Neural crest cell (in vitro differentiated cells): ENCODE measurements around the gene OR51B2. TPM values are rescaled to one million over a fixed set of nuclear protein-coding genes. Genes with fewer than 3 reads are reported as not detected.

Source experiments
- DNase-seq: peaks from one replicate; pipeline ENCODE4 v3.0.0; 2021; ENCODE audit warnings: low read depth, mixed read lengths, low spot score
- H3K27ac Mint-ChIP-seq: one replicate; pipeline ENCODE4 v1.8.0; 2021; ENCODE audit warnings: mild to moderate bottlenecking, mixed read lengths; ENCODE audit not compliant: unreplicated experiment
- H3K27me3 Mint-ChIP-seq: 2 replicates; pipeline ENCODE4 v1.8.0; 2021; ENCODE audit warnings: low read depth, mild to moderate bottlenecking, mixed read lengths
- H3K36me3 Mint-ChIP-seq: 2 replicates; pipeline ENCODE4 v1.8.0; 2021; ENCODE audit warnings: low read depth, mild to moderate bottlenecking, mixed read lengths
- H3K4me1 Mint-ChIP-seq: 2 replicates; pipeline ENCODE4 v1.8.0; 2021; ENCODE audit warnings: mixed read lengths
- H3K4me3 Mint-ChIP-seq: one replicate; pipeline ENCODE4 v1.8.0; 2021; ENCODE audit warnings: mild to moderate bottlenecking, mixed read lengths
- H3K9me3 Mint-ChIP-seq: 2 replicates; pipeline ENCODE4 v1.8.0; 2021; ENCODE audit warnings: mixed read lengths
- CTCF ChIP-seq: fragments of 200-600 bp; sonication (generic); conservative IDR thresholded peaks from 2 replicates; pipeline ENCODE4 v1.5.0; 2021; ENCODE audit warnings: antibody characterized with exemption, mild to moderate bottlenecking
- total RNA-seq: library from RNA; stranded (reverse); gene quantifications from 2 replicates; pipeline ENCODE4 v1.2.1, GENCODE V29; 2021

OR51B2 gene
- total RNA-seq, 1 donor from 2014 or later = not detected

GRCh38 chr11:5284637-5285036, 39.5 kb downstream of the OR51B2 start:
- H3K27me3 Mint-ChIP-seq = no peaks in the 10 kb centered on the region
- no peaks in the 10 kb centered on the region for H3K9me3 Mint-ChIP-seq
- no peak overlapping the region for H3K4me3 Mint-ChIP-seq
- H3K4me1 Mint-ChIP-seq = peaks cover 4% of the 10 kb centered on the region
- no peak for DNase-seq
- H3K27ac Mint-ChIP-seq = no peak overlapping the region
- no peaks in the 10 kb centered on the region for H3K36me3 Mint-ChIP-seq
- no peak for TF ChIP-seq CTCF

- no peak overlapping the region for H3K27ac Mint-ChIP-seq
- no peaks in the 10 kb centered on the region for H3K36me3 Mint-ChIP-seq
- no peak for TF ChIP-seq CTCF
- no peak for DNase-seq
- H3K27me3 Mint-ChIP-seq = no peaks in the 10 kb centered on the region
- peaks cover 4% of the 10 kb centered on the region for H3K4me1 Mint-ChIP-seq
- no peaks in the 10 kb centered on the region for H3K9me3 Mint-ChIP-seq
- no peak overlapping the region for H3K4me3 Mint-ChIP-seq
Measured at GRCh38 chr11:5283882-5284281, 40.2 kb downstream of the OR51B2 start.

GRCh38 chr11:5283086-5283485, 41.0 kb downstream of the OR51B2 start:
- H3K4me1 Mint-ChIP-seq = peaks cover 4% of the 10 kb centered on the region
- no peaks in the 10 kb centered on the region for H3K27me3 Mint-ChIP-seq
- no peak for DNase-seq
- no peak overlapping the region for H3K4me3 Mint-ChIP-seq
- H3K36me3 Mint-ChIP-seq = no peaks in the 10 kb centered on the region
- TF ChIP-seq CTCF = no peak
- no peaks in the 10 kb centered on the region for H3K9me3 Mint-ChIP-seq
- no peak overlapping the region for H3K27ac Mint-ChIP-seq

- TF ChIP-seq CTCF = no peak
- Mint-ChIP-seq H3K4me3 (no peak overlapping the region), H3K27ac (no peak overlapping the region), H3K9me3 (no peaks in the 10 kb centered on the region), H3K4me1 (peaks cover 4% of the 10 kb centered on the region), H3K27me3 (no peaks in the 10 kb centered on the region), H3K36me3 (no peaks in the 10 kb centered on the region)
- DNase-seq = no peak
Measured at GRCh38 chr11:5282628-5283027, 41.5 kb downstream of the OR51B2 start.

GRCh38 chr11:5281596-5281995, 42.5 kb downstream of the OR51B2 start:
- no peak for DNase-seq
- TF ChIP-seq CTCF = no peak
- peaks cover 4% of the 10 kb centered on the region for H3K4me1 Mint-ChIP-seq
- no peak overlapping the region for H3K27ac Mint-ChIP-seq
- no peaks in the 10 kb centered on the region for H3K27me3 Mint-ChIP-seq
- no peaks in the 10 kb centered on the region for H3K9me3 Mint-ChIP-seq
- no peak overlapping the region for H3K4me3 Mint-ChIP-seq
- H3K36me3 Mint-ChIP-seq = no peaks in the 10 kb centered on the region

- Mint-ChIP-seq H3K9me3 (no peaks in the 10 kb centered on the region), H3K4me1 (peaks cover 4% of the 10 kb centered on the region), H3K27me3 (no peaks in the 10 kb centered on the region), H3K4me3 (no peak overlapping the region), H3K27ac (no peak overlapping the region), H3K36me3 (no peaks in the 10 kb centered on the region)
- no peak for TF ChIP-seq CTCF
- DNase-seq = no peak
Measured at GRCh38 chr11:5280582-5281102, 43.5 kb downstream of the OR51B2 start.
